Measurements from ENCODE around the gene PDE6C.

GRCh38 chr10:93577565-93577964, 34.8 kb upstream of the PDE6C start:
- TF ChIP-seq GATA3 (IDR thresholded peaks at IDR 0.05; ENCODE audit: low read depth, low read length) (no peak), GATA2 (IDR thresholded peaks at IDR 0.05; ENCODE audit: low read depth, low read length) (no peak)

All from SH-SY5Y (cell line).